HTR-8/SVneo (cell line): ENCODE measurements around the gene CRELD2.
A peak's percentile ranks its signal among the peaks of the same experiment; 100 is the strongest.

Experiments
- DNase-seq: peaks from one replicate; pipeline ENCODE4 v3.0.0; 2011; ENCODE audit warnings: low spot score, mixed read lengths; ENCODE audit not compliant: insufficient read length
- FAIRE-seq: peaks from 2 replicates; lab custom pipeline; 2011; peaks lifted over from hg19 to GRCh38; lab: Jason Lieb, UNC

CRELD2 gene

DNA sequence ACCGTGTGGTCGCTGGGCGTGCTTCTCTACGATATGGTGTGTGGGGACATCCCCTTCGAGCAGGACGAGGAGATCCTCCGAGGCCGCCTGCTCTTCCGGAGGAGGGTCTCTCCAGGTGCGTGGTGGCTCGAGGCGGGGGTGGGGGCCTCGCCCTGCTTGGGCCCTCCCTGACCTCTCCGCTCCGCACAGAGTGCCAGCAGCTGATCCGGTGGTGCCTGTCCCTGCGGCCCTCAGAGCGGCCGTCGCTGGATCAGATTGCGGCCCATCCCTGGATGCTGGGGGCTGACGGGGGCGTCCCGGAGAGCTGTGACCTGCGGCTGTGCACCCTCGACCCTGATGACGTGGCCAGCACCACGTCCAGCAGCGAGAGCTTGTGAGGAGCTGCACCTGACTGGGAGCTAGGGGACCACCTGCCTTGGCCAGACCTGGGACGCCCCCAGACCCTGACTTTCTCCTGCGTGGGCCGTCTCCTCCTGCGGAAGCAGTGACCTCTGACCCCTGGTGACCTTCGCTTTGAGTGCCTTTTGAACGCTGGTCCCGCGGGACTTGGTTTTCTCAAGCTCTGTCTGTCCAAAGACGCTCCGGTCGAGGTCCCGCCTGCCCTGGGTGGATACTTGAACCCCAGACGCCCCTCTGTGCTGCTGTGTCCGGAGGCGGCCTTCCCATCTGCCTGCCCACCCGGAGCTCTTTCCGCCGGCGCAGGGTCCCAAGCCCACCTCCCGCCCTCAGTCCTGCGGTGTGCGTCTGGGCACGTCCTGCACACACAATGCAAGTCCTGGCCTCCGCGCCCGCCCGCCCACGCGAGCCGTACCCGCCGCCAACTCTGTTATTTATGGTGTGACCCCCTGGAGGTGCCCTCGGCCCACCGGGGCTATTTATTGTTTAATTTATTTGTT lies 44.6 kb downstream of the CRELD2 start:
- no peak for DNase-seq

DNA sequence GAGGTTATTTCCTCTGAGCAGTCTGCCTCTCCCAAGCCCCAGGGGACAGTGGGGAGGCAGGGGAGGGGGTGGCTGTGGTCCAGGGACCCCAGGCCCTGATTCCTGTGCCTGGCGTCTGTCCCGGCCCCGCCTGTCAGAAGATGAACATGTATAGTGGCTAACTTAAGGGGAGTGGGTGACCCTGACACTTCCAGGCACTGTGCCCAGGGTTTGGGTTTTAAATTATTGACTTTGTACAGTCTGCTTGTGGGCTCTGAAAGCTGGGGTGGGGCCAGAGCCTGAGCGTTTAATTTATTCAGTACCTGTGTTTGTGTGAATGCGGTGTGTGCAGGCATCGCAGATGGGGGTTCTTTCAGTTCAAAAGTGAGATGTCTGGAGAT lies 45.2 kb downstream of the CRELD2 start:
- FAIRE-seq, result no peak
- no peak for DNase-seq

More for the DNA sequence above, 44.6 kb downstream of the CRELD2 start:
- no peak for FAIRE-seq

DNA sequence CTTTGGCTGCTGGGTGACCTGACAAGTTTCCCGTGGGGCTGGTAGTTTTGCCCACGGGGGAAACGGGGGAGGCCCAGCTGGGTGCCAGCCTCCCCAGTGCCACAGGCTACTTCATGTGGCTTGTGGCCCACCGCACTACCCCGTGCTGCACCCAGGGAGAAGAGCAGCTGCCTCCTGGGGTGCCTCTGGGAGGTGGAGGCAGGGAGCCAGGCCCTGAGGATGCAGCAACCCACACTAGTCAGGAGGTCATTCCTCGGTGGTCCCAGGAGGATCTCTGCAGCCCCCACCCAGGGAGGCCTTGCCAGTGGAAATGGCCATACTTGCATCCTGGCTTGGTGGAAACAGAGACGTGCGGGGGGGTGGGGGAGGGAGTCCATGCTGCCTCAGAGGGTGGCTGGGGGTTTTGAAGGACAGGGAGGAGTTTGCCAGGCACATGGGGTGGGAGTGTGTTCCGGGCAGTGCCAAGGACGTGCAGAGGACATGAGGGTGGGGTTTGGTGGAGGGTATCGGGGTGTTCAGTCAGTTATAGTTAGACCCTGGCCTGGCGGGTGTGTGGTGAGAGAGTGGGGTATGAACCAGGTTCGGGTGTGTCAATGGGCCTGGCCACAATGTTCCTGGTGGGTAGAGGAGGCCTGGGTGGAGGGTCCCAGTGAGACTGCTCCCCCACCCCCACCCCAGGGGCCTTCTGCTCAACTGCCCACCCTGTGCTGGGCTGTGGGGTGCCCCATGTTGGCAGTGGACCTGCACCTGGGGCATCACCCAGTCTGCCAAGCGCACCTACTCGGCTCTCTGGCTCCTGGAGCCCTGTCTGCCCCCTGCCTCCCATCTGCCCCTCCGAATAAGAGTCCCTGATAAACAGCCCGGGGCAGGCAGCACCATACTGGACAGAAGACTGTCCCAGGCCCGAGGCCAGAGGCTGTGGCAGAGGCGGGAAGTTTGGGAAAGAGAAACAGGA lies 46.0 kb downstream of the CRELD2 start:
- FAIRE-seq (no peak), DNase-seq (no peak)

DNA sequence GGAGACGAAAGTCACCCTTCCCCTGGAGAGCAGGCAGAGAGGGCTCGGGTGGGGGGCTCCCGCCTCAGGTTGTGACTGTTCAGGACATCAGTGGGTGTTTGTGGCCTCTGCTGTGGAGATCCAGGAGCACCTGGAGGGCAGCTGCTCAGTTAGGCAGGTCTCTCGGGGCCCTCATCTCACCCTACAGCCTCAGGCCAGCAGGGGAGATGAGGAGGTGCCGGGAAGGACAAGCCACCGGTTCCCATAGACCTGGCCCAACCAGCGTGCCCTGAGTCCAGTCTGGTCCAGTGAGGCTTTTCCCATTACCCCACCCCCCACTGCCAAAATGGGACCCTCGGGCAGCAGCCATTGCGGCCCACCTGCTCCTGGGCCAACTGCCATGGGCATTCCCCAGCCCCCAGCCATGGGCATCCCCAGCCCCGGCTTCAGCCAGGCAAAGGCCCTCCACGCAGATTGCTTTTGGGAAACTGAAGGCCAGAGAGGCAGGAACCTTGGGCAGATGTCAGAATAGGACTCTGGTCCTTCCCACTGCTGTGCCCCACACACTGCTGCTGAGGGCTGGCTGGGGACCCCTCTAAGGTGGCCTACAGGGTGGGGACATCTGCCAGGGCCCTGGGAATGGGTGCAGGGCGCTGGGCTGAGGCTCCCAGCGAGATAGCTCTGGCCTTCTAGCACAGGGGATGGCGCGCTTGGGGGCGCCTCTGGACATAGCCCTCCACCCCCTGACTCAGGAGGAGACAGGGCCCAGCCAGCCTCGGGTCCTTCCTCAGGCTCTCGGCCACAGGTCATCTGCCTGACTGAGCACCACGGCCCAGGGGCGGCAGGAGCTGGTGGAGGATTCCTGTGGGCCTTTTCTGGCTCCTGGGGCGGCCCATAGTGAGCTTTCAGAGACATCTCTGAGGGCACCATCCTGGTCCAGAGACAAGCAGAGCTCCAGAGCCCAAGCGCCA lies 46.9 kb downstream of the CRELD2 start:
- DNase-seq (no peak), FAIRE-seq (no peak)

DNA sequence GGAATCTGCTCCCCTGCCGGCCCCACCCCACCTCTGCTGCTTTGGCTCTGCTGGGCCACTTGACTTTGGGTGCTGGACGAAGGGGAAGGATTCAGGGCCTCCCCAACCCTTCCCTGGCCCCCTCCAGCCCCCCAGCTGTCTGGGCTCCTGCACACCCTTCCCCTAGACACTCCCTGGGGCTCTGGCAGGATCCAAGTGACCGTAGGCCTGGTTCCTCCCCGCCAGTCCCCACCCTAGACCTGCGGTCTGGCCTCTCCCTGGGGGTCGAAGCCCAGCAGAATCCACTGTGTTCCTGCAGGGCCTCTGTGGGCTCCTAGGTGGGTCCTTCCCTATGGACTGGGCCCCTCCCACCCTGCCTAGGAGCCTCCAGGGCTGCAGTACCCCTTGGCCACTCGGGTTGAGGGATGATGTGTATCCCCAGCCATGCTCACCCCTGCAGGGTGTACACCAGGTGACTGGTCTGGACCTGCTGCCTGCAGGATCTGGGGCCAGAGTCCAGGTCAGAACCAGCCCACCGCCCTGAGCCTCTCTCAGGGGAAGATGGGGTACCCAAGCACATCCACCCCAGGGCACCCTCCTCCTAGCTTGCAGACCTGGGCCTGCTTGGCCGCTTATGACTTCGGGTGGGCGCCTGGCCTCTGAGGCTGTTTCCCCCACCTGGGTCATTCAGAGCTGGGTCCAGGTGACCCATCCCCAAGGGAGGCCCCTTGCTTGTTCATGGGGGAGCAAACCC lies 47.8 kb downstream of the CRELD2 start:
- no peak for DNase-seq
- FAIRE-seq, result no peak

DNA sequence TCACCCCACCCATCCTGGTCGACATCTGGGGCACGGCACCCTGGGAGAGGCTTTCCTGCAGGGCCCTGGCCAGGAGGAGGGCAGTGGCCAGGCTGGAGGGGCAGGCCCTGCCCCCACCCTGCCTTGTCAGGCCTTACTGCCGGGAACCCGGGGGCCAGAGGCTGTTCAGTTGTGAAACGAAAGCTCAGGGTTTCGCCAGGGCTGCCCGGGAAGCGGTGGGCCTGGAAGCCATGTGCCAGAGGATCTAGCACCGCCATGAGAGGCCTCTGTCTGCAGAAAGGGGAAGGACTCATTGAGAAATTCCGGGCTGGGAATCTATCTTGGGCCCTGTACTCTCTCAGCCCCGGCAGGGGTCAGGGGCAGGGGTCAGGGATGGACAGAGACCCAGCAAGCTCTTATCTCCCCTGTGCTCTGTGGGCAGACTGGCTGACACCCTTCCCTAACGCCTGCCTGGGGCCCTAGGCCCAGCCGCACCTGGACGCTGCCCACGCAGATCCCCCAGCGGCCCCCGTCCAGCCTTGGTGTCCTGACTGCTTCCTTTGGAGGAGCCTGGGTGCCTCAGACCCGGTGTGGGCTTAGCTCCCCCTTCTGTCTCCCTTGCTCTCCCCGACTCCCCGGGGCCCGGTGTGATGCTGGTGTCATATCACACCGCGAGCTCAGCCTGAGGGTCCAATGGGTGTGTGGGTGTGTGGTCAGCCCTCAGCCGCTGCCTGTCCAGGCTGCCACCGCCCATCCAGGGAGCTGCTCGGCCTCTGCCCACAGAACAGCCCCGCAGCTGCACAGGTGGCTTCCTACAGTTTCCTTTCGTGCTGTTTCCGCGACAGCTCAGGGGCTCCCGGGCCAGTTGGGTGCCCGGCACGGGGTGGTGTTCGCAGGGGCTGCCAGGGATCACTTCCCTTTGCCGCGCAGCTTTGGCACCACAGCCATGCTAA lies 48.6 kb downstream of the CRELD2 start:
- FAIRE-seq, result no peak
- no peak for DNase-seq

DNA sequence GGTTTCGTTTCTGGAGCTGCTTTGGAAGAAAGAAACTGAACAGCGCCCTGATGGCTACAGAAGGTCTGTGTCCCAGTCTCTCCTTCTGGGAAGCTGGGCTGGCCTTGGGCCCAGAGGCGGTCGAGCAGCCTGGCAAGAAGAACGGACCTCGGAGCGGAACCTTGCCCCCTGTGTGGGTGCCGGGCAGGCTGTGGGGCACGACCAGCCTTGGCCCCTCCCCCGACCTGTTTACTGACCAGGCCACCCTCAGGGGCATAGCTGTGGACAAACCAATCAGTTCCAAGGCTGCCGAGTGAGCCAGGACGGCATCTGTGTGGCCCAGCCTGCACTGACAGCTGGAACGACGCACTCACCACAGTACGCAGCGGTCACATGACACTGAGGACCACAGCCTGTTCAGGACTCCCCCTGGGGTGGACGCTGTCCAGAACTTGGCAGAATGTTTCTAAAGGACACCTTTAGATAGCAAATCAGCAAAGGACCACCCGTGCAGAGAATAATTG lies 49.3 kb downstream of the CRELD2 start:
- FAIRE-seq, result no peak
- no peak for DNase-seq

DNA sequence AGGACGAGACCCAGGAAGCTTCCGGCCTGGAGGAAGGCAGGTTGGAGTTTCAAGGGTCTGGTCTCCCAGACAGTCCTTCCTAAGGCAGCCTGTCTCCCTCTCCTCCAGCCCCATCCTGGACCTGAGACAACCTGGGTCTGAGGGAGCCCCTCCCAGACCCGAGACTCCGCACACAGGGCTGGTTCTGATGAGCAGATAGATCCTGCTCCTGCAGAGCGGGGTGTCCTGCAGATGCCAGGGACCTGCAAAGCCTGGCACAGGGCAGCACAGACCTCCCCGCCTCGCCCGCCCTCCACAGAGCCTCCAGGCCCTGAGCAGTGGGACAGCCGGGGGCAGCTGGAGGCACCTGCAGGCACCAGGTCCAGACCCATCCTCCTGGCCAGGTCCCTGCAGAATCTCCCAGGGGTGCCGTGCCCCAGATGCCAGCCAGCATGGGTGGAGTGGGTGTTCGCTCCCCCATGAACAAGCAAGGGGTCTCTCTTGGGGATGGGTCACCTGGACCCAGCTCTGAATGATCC lies 49.9 kb downstream of the CRELD2 start:
- no peak for FAIRE-seq
- no peak for DNase-seq

DNA sequence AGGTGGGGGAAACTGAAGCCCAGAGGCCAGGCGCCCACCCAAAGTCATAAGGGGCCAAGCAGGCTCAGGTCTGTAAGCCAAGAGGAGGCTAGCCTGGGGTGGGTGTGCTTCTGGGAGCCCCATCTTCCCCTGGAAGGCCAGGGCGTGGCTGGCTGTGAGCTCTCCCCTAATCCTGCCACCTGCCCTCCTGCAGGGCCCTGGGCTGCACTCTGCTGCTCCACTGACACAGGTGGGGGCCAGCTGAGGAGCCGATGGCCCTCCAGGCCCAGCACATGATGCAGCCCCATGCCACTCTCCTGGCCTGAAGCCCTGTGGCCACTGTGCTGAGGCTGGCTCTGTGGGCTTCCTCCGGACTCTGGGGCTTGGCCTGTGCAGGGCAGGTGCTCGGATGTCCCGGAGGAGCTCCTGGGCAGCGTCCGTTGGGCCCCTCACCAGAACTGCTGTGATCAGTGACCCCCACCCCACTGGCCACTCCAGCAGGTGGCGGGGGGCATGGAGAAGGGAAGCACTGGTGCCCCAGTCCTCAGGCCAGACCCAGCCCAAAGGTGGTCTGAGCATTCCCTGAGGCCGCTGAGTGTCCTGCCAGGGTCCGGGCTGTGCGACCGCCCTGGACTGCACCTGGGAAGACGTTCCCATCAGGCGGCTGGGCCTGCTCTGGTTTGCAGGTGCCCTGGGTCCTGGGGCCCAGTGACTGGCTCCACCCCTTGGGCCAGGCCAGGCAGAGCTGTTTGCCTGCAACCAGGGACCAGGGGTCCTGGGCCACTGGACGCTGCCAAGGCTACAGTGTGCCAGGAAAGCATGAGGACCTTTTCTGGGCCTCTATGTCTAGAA lies 50.6 kb downstream of the CRELD2 start:
- no peak for DNase-seq
- FAIRE-seq, result no peak

DNA sequence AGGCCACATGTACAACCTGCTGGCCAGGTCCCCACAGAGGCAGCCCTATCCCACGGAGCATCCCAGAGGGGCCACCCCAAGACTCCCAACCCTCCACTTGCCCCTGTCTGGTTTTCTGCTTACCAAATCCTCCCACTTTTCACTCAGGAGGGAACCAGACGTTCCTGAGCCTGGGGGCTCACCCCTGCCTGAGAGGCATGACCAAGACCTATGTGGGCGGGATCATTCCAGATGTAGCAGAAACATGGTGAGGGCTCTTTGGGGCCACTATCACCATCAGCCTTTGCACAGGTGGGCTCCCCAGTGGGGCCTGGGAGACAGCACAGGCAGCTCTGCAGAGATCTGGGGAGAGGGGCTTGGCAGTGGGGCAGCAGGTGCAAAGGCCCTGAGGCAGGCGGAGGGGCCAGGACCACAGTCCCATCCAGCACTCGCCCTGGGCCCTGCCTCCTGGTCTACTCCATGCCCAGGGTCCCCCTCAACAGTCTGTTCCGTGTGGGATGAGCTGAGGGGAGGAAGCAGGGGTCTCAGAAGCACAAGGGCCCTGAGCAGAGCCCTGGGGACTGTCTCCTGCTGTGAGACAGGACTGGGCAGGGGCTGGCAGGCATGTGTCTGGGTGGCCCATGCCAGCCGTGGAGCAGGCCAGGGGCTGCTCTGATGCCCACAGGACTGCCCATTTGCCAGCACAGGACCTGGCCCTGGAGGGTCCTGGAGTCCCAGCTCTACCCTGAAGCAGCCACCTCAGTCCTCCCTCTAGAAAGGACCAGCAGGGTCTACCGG lies 51.5 kb downstream of the CRELD2 start:
- FAIRE-seq, result no peak
- no peak for DNase-seq

DNA sequence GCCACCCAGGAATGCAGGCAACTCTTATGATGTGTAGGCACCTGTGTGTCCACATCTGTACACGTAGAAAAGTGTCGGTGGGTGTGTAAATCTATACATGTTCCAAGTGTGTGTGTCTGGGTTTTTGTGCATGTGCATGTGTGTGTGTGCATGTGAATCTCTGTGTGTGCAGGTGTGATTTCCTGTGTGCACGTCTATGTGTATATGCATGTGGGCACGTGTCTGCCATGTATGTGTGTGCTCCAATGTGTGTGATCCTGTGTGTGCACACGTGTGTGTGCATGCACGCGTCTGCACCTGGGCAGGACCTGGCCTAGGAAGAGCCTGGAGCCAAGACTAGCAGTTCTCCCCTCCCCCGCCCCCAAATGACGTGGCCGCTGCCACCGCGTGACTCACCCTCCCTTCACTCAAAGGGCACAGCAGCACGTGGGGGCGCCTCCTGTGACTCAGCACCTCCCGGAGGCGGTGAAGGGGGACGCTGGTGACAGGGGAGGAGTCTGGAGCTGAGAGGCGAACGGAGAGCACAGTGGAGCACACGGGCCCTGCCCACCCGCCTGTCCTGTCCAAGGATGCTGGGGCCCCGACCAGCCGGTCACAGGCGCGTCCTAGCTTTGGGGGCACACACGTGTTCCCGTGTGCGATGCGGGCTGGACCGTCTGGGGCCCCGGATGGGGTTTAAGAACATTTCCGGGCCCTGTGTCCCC lies 52.2 kb downstream of the CRELD2 start:
- peak; percentile 98 for FAIRE-seq

DNA sequence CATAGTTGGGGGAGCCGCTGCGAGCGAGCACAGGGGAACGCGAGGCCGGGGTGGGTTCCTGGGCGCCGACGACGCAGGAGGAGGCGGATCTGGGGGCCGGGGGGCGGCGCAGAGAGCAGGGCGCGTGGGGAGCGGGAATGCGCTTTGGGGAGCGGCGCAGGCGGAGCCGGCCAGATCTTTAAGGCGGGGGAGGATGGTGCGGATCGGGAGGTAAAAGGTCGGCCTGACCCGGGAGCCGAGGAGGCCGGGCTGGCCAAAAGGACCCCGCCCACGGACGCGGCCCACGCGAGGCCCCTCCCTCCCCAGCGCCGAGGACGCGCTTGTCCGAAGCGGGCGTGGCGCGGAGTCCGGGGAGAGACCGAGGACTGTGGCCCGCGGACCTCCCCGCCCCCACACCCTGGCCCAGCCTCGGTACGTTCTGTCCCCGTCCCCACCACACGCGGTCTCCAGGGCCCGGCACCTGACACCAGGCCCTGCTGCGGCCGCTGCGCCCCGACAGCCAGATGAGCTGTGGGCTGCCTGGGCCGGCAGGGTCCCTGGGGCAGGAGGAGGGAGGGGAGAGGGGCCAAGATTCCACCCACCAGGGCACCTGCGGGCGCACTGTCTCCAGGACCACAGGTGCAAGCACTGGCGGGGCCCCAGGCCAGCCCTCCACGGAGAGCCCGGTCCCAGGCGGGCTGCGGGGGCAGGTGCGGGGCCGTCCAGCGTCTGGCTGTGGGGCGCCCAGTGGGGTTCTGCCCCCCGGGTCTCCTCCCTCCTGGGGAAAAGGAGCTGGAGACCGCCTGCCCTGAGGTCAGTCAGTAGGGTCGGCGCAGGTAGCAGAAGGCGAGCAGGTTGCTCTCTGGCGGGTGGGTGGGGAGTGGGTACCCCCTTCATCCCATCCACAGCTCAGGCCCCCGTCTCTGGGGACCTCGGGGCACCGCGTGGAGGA lies 53.1 kb downstream of the CRELD2 start:
- DNase-seq, result peak; percentile 49
- FAIRE-seq, result no peak

More for the DNA sequence above, 52.2 kb downstream of the CRELD2 start:
- peak; percentile 95 for DNase-seq

DNA sequence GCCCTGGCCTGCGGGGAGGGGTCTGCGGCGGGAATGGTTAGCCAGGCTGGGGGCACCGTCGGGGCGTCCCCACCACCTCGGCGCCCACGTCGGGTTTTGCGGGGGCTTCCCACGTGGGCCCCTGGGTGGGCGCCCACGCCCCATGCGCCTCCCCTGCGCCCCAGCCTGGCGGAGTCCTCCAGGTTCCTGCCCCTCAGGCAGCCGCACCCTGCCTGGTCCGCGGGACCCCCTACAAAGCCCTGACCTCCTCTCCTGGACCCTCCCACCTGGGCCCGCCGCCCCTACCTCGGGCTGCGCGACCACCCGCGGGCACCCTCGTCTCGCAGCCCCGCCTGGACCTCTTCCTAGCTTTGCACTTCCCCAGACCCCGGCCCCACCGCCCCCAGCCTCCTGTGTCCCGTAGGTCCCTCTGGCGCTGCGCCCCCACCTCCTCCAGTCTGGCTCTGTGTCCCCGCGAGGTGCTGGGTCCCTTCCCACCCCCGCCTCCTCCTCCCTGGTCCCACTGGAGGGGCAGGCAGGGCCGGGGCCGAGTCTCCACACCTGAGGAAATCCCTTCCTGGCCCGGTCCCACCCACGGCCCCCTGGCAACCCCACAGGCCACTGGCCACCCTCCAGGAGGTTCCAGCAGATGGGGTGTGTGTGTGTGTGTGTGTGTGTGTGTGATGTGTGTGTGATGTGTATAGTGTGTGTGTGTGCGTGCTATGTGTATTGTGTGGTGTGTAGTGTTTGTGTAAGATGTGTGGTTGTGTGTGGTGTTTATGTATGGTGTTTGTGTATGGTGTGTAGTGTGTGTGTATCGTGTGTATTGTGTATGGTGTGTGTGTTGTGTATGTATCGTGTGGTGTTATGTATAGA lies 54.0 kb downstream of the CRELD2 start:
- DNase-seq, result no peak
- FAIRE-seq, result no peak
